OCI-LY3 (cell line): ENCODE data around the gene GIPC1.

Source experiments
- CTCF ChIP-seq: fragments of 200-600, 300-600 bp; sonication (generic); IDR thresholded peaks from 2 replicates; pipeline ENCODE4 v1.5.1; 2014; ENCODE audit warnings: antibody characterized with exemption, low read length, low read depth
- EZH2phosphoT487 ChIP-seq: fragments of 200-600 bp; shearing (Covaris generic); IDR thresholded peaks from 2 replicates; pipeline ENCODE4 v1.6.1; 2018; ENCODE audit warnings: antibody characterized with exemption, mixed run types, low read depth

- TF ChIP-seq CTCF (no peak), EZH2phosphoT487 (no peak)
These were observed 34.6 kb upstream of the GIPC1 start for GRCh38 chr19:14530506-14530905.
